NCI-H1417 (cell line): ENCODE results near the gene MTHFD2L.

Experiments
- DNase-seq, 3 experiments: peaks; one replicate each; lab custom pipeline; 2025; lab: John Stamatoyannopoulos, UW

Gene MTHFD2L

GRCh38 chr4:74132944-74133343 is 25.0 kb upstream of the MTHFD2L start:
- no peak for DNase-seq

- DNase-seq: peak; percentile 58 to 86 (median 85)
These were observed 24.0 kb upstream of the MTHFD2L start for GRCh38 chr4:74133786-74134499.

- DNase-seq: no peak
These were observed 23.4 kb upstream of the MTHFD2L start for GRCh38 chr4:74134500-74134852.

GRCh38 chr4:74146581-74147129 is 11.3 kb upstream of the MTHFD2L start:
- DNase-seq: no peak

DNA sequence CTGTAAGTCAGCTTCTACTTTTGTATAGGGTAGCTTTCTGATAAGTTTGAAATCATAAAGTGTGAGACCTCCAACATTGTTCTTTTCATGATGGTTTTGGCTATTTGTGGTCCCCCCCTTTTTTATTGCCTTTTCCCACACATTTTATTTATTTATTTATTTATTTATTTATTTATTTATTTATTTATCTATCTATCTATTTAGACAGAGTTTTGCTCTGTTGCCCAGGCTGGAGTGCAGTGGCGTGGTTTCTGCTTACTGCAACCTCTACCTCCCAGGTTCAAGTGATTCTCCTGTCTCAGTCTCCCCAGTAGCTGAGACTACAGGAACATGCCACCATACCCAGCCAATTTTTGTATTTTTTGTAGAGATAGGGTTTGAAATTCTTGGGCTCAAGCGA is 9.7 kb upstream of the MTHFD2L start:
- DNase-seq: no peak

- DNase-seq: no peak
These were observed 5.1 kb upstream of the MTHFD2L start for GRCh38 chr4:74152836-74153235.

- no peak for DNase-seq
These were observed 1.4 kb upstream of the MTHFD2L start for GRCh38 chr4:74156521-74156920.

DNA sequence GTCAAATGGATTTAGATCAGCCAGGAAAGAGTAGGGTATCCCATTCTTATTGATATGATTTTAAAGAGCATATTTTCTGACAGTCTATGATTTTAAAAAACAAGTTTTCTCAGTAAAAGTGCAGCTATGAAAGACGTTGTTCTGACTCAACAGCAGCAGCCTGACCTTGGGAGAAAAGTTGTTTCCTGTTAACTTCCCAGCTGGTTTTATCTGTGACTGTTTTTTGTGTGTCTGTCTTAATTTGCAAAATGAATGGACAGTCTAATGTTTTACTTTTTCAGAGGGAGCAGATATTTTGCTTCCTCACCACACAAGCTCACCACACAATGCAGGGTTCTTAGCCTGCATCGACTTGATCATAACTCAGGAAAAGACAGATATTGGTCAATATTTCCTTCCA is 764 bp upstream of the MTHFD2L start:
- peak in 1 of 3 experiments; percentile 31 for DNase-seq

GRCh38 chr4:74158466-74159142 is 686 bp downstream of the MTHFD2L start:
- peak in 1 of 3 experiments; percentile 19 for DNase-seq

- DNase-seq: no peak
These were observed 1.3 kb downstream of the MTHFD2L start for GRCh38 chr4:74159143-74159709.

DNA sequence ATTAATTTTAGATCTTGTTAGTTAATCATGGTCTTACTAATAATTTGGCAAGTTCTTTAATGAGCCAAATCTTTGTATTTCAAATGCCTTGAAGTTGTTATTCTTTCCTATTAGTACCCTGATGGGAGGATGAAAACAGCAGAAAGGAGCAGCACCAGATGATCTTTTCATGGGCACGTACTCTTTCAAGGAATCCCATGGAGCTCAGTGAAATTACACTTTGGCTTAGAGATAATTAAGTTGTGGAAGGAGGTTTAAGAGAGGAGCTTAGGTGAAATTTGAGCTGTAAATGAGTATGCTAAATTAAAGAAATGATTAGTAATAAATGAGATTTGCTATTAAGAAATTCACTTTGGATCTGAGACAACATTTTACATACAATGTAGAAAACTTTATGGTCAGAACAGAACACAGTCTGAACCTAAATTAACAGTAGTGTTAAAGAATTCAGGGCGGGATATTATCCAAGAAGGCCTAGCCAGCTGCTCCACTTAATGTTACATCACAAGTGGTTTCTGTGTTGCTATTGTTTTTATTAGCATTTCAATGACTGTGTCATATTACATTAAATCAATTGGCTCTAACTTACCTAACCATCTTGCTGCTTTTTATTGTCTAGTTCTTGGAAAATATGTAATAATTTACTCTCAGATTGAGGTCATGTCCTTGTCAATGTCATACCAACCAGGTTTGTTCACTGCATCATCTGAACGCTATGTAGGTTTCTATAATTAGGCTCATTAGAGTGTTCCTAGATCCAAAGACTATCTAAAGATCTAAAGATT is 3.9 kb downstream of the MTHFD2L start:
- DNase-seq: no peak

DNA sequence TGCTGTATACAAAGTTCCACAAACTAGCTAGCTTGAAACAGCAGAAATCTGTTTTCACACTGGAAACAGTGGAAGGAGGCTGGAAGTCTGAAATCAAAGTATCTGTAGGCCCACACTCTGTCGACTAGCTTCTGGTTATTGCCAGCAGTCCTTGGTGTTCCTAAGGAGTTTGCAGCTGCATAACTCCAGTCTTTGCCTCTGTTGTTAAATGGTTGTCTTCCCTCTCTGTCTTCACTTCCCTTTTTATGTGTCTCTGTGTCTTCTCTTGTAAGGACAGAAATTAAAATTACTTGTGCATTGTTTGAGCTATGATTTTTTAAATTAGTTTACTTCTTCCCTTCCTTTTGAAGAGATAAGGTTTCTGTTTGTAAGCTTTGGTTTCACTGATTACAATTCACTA is 8.2 kb downstream of the MTHFD2L start:
- DNase-seq: no peak

GRCh38 chr4:74166818-74167217 is 8.9 kb downstream of the MTHFD2L start:
- DNase-seq: no peak

- DNase-seq: no peak
These were observed 9.7 kb downstream of the MTHFD2L start for GRCh38 chr4:74167585-74167984.

DNA sequence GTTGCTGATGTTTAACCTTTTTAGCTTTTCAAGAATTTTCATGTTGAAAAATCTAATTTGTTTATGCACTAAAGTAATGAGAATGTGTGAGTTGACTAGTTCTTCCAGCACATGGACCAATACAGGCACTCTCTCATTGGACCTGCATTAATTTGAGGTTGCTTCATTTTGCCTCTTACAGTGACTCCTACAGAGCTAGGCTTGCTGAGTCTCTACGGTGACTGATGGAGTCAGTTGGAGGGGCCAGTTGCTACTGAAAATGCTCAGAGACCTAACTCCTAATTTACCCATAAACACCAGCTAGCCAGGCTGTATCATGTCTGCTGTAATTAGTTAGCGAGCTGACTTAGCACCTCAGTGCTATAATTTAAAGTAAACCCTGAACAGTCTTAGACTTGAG is 10.9 kb downstream of the MTHFD2L start:
- peak in 1 of 3 experiments; percentile 64 for DNase-seq

GRCh38 chr4:74173321-74173720 is 15.4 kb downstream of the MTHFD2L start:
- DNase-seq: no peak

DNA sequence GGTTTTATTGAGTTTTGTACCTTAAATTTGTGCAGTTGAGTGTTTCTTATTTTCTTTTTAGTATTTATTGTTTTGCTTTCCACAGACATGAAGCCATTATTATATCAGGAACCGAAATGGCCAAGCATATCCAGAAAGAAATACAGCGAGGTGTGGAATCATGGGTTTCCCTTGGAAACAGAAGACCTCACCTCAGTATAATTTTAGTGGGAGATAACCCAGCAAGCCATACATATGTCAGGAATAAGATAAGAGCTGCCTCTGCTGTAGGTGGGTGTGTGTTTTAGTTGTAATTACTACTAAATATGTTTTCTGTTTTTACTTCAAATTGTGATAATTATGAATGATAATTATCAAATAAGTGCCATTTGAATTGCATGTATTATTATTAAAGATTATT is 16.5 kb downstream of the MTHFD2L start:
- no peak for DNase-seq

DNA sequence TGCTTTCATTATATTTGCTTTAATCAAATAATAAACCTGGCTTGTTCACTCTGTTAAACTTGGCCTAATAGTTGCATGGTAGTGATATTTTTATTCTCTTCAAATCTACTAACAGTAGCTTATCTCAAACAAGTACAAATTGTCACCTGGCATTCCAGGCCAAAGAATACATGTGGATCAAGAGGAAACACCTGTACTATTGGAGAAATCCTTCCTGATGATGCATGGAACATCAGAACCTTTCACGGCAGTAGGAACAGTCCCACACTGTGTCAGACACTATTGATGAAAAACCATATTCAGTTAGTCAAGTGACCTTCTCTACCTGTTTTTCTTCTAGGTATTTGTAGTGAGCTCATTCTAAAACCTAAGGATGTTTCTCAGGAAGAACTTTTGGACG is 17.0 kb downstream of the MTHFD2L start:
- no peak for DNase-seq

- no peak for DNase-seq
These were observed 17.5 kb downstream of the MTHFD2L start for GRCh38 chr4:74175379-74175778.

GRCh38 chr4:74178798-74179197 is 20.9 kb downstream of the MTHFD2L start:
- DNase-seq: no peak

DNA sequence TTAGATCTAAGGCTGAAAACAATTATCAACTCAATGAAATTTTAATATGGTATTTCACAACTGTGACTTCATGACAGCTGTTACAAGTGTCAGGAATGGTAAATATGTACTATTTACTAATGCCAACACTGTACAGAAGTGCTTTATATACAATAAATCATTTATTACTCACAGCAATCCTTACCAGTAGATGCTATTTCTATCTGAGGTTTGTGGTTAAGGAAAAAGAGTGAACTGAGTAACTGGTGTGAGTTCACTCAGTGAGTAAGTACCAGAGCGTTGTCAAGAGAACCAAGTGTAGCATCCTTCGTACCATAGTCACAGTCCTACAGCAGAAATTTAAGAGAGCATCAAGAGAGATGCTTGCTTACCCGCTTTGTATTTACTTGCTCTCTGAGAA is 23.3 kb downstream of the MTHFD2L start:
- no peak for DNase-seq

DNA sequence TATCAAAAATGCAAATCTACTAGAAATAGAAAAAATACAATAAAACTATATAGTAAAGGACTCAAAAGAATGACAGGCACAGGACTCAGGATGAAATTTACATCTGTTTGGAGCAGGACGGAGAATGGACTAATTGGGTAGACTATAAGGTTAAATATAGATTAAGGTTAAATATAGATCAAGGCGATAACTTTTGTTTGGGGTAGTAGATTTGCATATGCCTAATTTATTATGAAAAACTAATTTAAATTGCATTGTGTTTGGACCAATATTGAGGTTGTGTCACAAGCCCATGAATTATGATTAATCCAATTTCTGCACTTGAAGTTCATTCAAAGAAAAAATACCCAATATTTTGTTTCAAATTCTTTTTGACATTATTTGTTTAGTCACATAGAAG is 31.0 kb downstream of the MTHFD2L start:
- no peak for DNase-seq
